HG02884 (cell line): ENCODE measurements around the gene SLC24A1.

Experiments used
- ATAC-seq: cut with Tn5 transposase; IDR thresholded peaks from one replicate; pipeline ENCODE4 v1.9.1; 2021; ENCODE audit warnings: mild to moderate bottlenecking, moderate library complexity; ENCODE audit not compliant: unreplicated experiment

The SLC24A1 gene

GRCh38 chr15:65651831-65652749, 30.4 kb downstream of the SLC24A1 start:
- no peak for ATAC-seq

GRCh38 chr15:65653341-65653740, 31.6 kb downstream of the SLC24A1 start:
- ATAC-seq = no peak

- no peak for ATAC-seq
These were observed 32.2 kb downstream of the SLC24A1 start for GRCh38 chr15:65653801-65654521.

GRCh38 chr15:65655026-65655425, 33.3 kb downstream of the SLC24A1 start:
- ATAC-seq = no peak

- ATAC-seq = no peak
These were observed 33.7 kb downstream of the SLC24A1 start for GRCh38 chr15:65655457-65655856.

- no peak for ATAC-seq
These were observed 37.8 kb downstream of the SLC24A1 start for GRCh38 chr15:65659502-65660052.

GRCh38 chr15:65660927-65661326, 39.2 kb downstream of the SLC24A1 start:
- no peak for ATAC-seq

- ATAC-seq = no peak
These were observed 41.8 kb downstream of the SLC24A1 start for GRCh38 chr15:65663521-65663920.

- ATAC-seq = no peak
These were observed 44.5 kb downstream of the SLC24A1 start for GRCh38 chr15:65666257-65666656.

- no peak for ATAC-seq
These were observed 53.8 kb downstream of the SLC24A1 start for GRCh38 chr15:65675551-65675950.

- no peak for ATAC-seq
These were observed 54.4 kb downstream of the SLC24A1 start for GRCh38 chr15:65676123-65676522.

- no peak for ATAC-seq
These were observed 58.8 kb downstream of the SLC24A1 start for GRCh38 chr15:65680544-65680943.

- no peak for ATAC-seq
These were observed 60.7 kb downstream of the SLC24A1 start for GRCh38 chr15:65682404-65682911.

- ATAC-seq = no peak
These were observed 66.7 kb downstream of the SLC24A1 start for GRCh38 chr15:65688462-65688861.

GRCh38 chr15:65690173-65690572, 68.4 kb downstream of the SLC24A1 start:
- ATAC-seq = no peak

- no peak for ATAC-seq
These were observed 69.0 kb downstream of the SLC24A1 start for GRCh38 chr15:65690778-65691177.

GRCh38 chr15:65695081-65695480, 73.3 kb downstream of the SLC24A1 start:
- ATAC-seq = no peak
